Tibial nerve (tissue), 4 donors: ENCODE measurements around the gene RIPOR1. TPM values are rescaled to one million over a fixed set of nuclear protein-coding genes. Genes with fewer than 3 reads are reported as not detected.
A peak's percentile ranks its signal among the peaks of the same experiment; 100 is the strongest.

Source experiments
- DNase-seq, 2 donors: peaks; one replicate each; pipeline ENCODE4 v3.0.0-alpha.2; 2019; ENCODE audit warnings: low spot score in 2 of 2
- H3K27ac ChIP-seq, 4 donors: fragments of 200-600 bp; sonication (generic) in 3 of 4; one replicate each; pipeline ENCODE4 v1.5.1; 2017 to 2019; ENCODE audit warnings: mild to moderate bottlenecking in 1 of 4
- H3K27me3 ChIP-seq, 2 donors: fragments of 200-600 bp; sonication (generic) in 1 of 2; one replicate each; pipeline versions ENCODE4 v1.5.1 to v1.6.0; 2017 to 2019
- H3K36me3 ChIP-seq, 3 donors: fragments of 200-600 bp; sonication (generic); one replicate each; pipeline ENCODE4 v1.5.1; 2018 to 2019
- H3K4me1 ChIP-seq, 4 donors: fragments of 200-600 bp; sonication (generic) in 3 of 4; one replicate each; pipeline ENCODE4 v1.5.1; 2017 to 2019
- H3K4me3 ChIP-seq, 4 donors: fragments of 200-600 bp; sonication (generic) in 3 of 4; one replicate each; pipeline ENCODE4 v1.5.1; 2017 to 2019; ENCODE audit warnings: mild to moderate bottlenecking in 1 of 4, moderate library complexity in 1 of 4
- H3K9me3 ChIP-seq, 4 donors: fragments of 200-600 bp; sonication (generic) in 3 of 4; one replicate each; pipeline ENCODE4 v1.5.1; 2017 to 2019
- EP300 ChIP-seq, 2 donors: sonication (generic); formaldehyde crosslinking; IDR thresholded peaks; one replicate each; pipeline ENCODE4 v1.6.1; 2017; ENCODE audit warnings: antibody characterized with exemption in 2 of 2, mild to moderate bottlenecking in 1 of 2
- POLR2A ChIP-seq, 2 donors: fragments of 450-650 bp; IDR thresholded peaks; one replicate each; pipeline ENCODE4 v1.6.1; 2017; ENCODE audit warnings: antibody characterized with exemption in 2 of 2, mild to moderate bottlenecking in 2 of 2, moderate library complexity in 2 of 2
- WGBS, 2 donors: methylation state at CpG; one replicate each; pipeline ENCODE4 v1.1.5; 2018; 5-methylcytosine and 5-hydroxymethylcytosine counted together
- total RNA-seq, 4 donors: library from RNA; depleted of rRNA; stranded (reverse); fragments of >200 nt; gene quantifications; one replicate each; pipeline ENCODE4 v1.1.0, GENCODE V29; 2016
- TF ChIP-seq, protein P1 (sequence below), 5 experiments: fragments of 200-600 bp in 3 of 5; fragments of 450-650 bp in 2 of 5; sonication (generic) in 3 of 5; IDR thresholded peaks; one replicate each; pipeline ENCODE4 v1.5.1; 2016 to 2019; ENCODE audit warnings: antibody characterized with exemption in 5 of 5, mild to moderate bottlenecking in 3 of 5, moderate library complexity in 2 of 5

RIPOR1 gene
- total RNA-seq, 4 donors from 2014 or later = 50.6 to 112 (median 85.1) TPM

GRCh38 chr16:67534431-67534830 is 5.8 kb downstream of the RIPOR1 start:
- Histone ChIP-seq H3K9me3 (no peaks in the 10 kb centered on the region), H3K4me1 (peaks cover 0 to 86% (median 36%) of the 10 kb centered on the region in 4 donors), H3K27me3 (no peaks in the 10 kb centered on the region), H3K36me3 (peaks cover 0 to 2% (median 0%) of the 10 kb centered on the region in 3 donors), H3K4me3 (no peak overlapping the region), H3K27ac (no peak overlapping the region)
- no peak for DNase-seq
- TF ChIP-seq, protein P1, sequence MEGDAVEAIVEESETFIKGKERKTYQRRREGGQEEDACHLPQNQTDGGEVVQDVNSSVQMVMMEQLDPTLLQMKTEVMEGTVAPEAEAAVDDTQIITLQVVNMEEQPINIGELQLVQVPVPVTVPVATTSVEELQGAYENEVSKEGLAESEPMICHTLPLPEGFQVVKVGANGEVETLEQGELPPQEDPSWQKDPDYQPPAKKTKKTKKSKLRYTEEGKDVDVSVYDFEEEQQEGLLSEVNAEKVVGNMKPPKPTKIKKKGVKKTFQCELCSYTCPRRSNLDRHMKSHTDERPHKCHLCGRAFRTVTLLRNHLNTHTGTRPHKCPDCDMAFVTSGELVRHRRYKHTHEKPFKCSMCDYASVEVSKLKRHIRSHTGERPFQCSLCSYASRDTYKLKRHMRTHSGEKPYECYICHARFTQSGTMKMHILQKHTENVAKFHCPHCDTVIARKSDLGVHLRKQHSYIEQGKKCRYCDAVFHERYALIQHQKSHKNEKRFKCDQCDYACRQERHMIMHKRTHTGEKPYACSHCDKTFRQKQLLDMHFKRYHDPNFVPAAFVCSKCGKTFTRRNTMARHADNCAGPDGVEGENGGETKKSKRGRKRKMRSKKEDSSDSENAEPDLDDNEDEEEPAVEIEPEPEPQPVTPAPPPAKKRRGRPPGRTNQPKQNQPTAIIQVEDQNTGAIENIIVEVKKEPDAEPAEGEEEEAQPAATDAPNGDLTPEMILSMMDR (IDR thresholded peaks at IDR 0.05) = no peak
- TF ChIP-seq POLR2A (IDR thresholded peaks at IDR 0.05) = no peak
- no peak for TF ChIP-seq EP300 (IDR thresholded peaks at IDR 0.05)

DNA sequence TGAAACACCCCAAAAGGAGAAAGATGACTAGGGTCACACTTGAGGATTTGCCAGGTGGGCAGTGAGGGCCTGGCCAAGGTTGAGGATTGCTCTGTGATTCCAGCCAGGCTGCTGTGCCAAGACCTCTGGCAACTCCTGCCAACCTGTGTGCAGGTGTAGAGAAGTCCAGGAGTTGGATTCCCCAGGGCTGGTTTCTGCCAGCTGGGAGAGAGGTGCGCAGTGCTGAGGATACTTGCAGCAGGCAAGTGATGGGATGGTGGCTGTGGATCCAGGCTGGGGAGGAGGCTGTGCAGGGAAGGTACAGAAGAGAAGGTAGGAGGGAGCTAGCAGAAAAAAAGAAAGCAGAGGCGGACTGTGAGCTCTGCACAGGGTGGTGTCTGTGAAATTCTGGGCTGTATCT is 6.6 kb downstream of the RIPOR1 start:
- H3K4me1 ChIP-seq = peaks cover 0 to 93% (median 36%) of the 10 kb centered on the region in 4 donors
- TF ChIP-seq, protein P1 (IDR thresholded peaks at IDR 0.05) = no peak
- TF ChIP-seq EP300 (IDR thresholded peaks at IDR 0.05) (no peak), POLR2A (IDR thresholded peaks at IDR 0.05) (no peak)
- 96 to 100% methylated on average over 2 of the region's 2 CpGs for WGBS, 2 donors

GRCh38 chr16:67537270-67537635 is 8.6 kb downstream of the RIPOR1 start:
- Histone ChIP-seq H3K27me3 (no peaks in the 10 kb centered on the region), H3K27ac (peak overlapping the region; percentile 54 to 90 (median 82)), H3K9me3 (no peaks in the 10 kb centered on the region), H3K4me1 (peaks cover 0 to 91% (median 24%) of the 10 kb centered on the region in 4 donors), H3K4me3 (peak overlapping the region; percentile 43 to 78 (median 63)), H3K36me3 (peaks cover 0 to 30% (median 4%) of the 10 kb centered on the region in 3 donors)
- WGBS, 2 donors = 1% methylated on average over 14 to 15 of the region's 32 CpGs
- TF ChIP-seq POLR2A (IDR thresholded peaks at IDR 0.05) (peak in 1 of 2 donors; percentile 55), EP300 (IDR thresholded peaks at IDR 0.05) (peak in 1 of 2 donors; percentile 21)
- TF ChIP-seq, protein P1 (IDR thresholded peaks at IDR 0.05) = no peak
- no peak for DNase-seq

More for the DNA sequence above, 6.6 kb downstream of the RIPOR1 start:
- no peak overlapping the region for H3K27ac ChIP-seq
- peaks cover 0 to 9% (median 0%) of the 10 kb centered on the region in 3 donors for H3K36me3 ChIP-seq
- H3K9me3 ChIP-seq = no peaks in the 10 kb centered on the region
- DNase-seq = no peak
- no peaks in the 10 kb centered on the region for H3K27me3 ChIP-seq
- H3K4me3 ChIP-seq = no peak overlapping the region

GRCh38 chr16:67537636-67538591 is 9.3 kb downstream of the RIPOR1 start:
- H3K9me3 ChIP-seq = no peaks in the 10 kb centered on the region
- DNase-seq = no peak
- no peak for TF ChIP-seq EP300 (IDR thresholded peaks at IDR 0.05)
- TF ChIP-seq, protein P1 (IDR thresholded peaks at IDR 0.05) = no peak
- no peaks in the 10 kb centered on the region for H3K27me3 ChIP-seq
- H3K36me3 ChIP-seq = peaks cover 0 to 36% (median 5%) of the 10 kb centered on the region in 3 donors
- H3K4me3 ChIP-seq = peak overlapping the region; percentile 43 to 78 (median 63)
- 0 to 2% methylated on average over 20 to 24 of the region's 97 CpGs for WGBS, 2 donors
- H3K4me1 ChIP-seq = peaks cover 0 to 91% (median 22%) of the 10 kb centered on the region in 4 donors
- peak overlapping the region; percentile 54 to 90 (median 82) for H3K27ac ChIP-seq

GRCh38 chr16:67538666-67539101 is 10.1 kb downstream of the RIPOR1 start:
- Histone ChIP-seq H3K9me3 (no peaks in the 10 kb centered on the region), H3K36me3 (peaks cover 0 to 44% (median 8%) of the 10 kb centered on the region in 3 donors), H3K27me3 (no peaks in the 10 kb centered on the region), H3K4me1 (peaks cover 0 to 85% (median 22%) of the 10 kb centered on the region in 4 donors), H3K27ac (peak overlapping the region in 3 of 4 donors; percentile 80 to 90 (median 84)), H3K4me3 (peak overlapping the region; percentile 43 to 78 (median 63))
- WGBS, 2 donors = 38 to 47% methylated on average over 20 to 23 of the region's 23 CpGs
- TF ChIP-seq, protein P1 (IDR thresholded peaks at IDR 0.05) = no peak
- TF ChIP-seq EP300 (IDR thresholded peaks at IDR 0.05) (no peak), POLR2A (IDR thresholded peaks at IDR 0.05) (no peak)
- no peak for DNase-seq
